NCI-H345 (cell line): ENCODE results near the gene NPB.
A peak's percentile ranks its signal among the peaks of the same experiment; 100 is the strongest.

Source experiments
- DNase-seq: peaks from one replicate; lab custom pipeline; 2025; lab: John Stamatoyannopoulos, UW

Gene NPB

GRCh38 chr17:81869221-81870130 lies 32.6 kb upstream of the NPB start:
- DNase-seq: no peak

- DNase-seq: peak; percentile 29
These were observed 31.7 kb upstream of the NPB start for GRCh38 chr17:81870131-81870980.

GRCh38 chr17:81870981-81871386 lies 31.1 kb upstream of the NPB start, which contains the start of gene ARHGDIA:
TSS of gene ARHGDIA (minus strand) at chr17:81871337. CDS start at chr17:81869930, 1,407 bp downstream.
- DNase-seq: no peak

GRCh38 chr17:81871387-81872230 lies 30.4 kb upstream of the NPB start:
- DNase-seq: peak; percentile 95

- DNase-seq: no peak
These were observed 24.5 kb upstream of the NPB start for GRCh38 chr17:81877569-81877968.

GRCh38 chr17:81878294-81878693 lies 23.7 kb upstream of the NPB start:
- no peak for DNase-seq

GRCh38 chr17:81879121-81879520 lies 22.9 kb upstream of the NPB start:
- no peak for DNase-seq

- no peak for DNase-seq
These were observed 17.5 kb upstream of the NPB start for GRCh38 chr17:81884520-81884919.

GRCh38 chr17:81884968-81885367 lies 17.1 kb upstream of the NPB start:
- no peak for DNase-seq

GRCh38 chr17:81885454-81885853 lies 16.6 kb upstream of the NPB start:
- DNase-seq: no peak

- no peak for DNase-seq
These were observed 16.0 kb upstream of the NPB start for GRCh38 chr17:81885869-81886548.

- DNase-seq: no peak
These were observed 13.7 kb upstream of the NPB start for GRCh38 chr17:81888105-81888987.

- no peak for DNase-seq
These were observed 12.9 kb upstream of the NPB start for GRCh38 chr17:81888988-81889595.

- no peak for DNase-seq
These were observed 12.4 kb upstream of the NPB start for GRCh38 chr17:81889602-81890001.

GRCh38 chr17:81890447-81891302 lies 11.4 kb upstream of the NPB start:
- no peak for DNase-seq

GRCh38 chr17:81891303-81891552 lies 10.8 kb upstream of the NPB start:
- no peak for DNase-seq

GRCh38 chr17:81895400-81895799 lies 6.6 kb upstream of the NPB start:
- DNase-seq: no peak

GRCh38 chr17:81898029-81898866 lies 3.8 kb upstream of the NPB start:
- DNase-seq: no peak
